ENCODE data around the gene TMEM236. TPM values are rescaled to one million over a fixed set of nuclear protein-coding genes. Genes with fewer than 3 reads are reported as not detected.

The TMEM236 gene
- total RNA-seq, 2 experiments from 2014 or later: not detected

- ChIA-PET POLR2A (interaction anchor here (0.6 to 1.3 kb wide), 6 partner anchors 10 to 371 kb away, joined by 3 to 5 read pairs (median 3); partner anchors contain the start of gene MRC1), CTCF (ENCODE audit: unreplicated experiment) (no interaction called here)
- Histone ChIP-seq H3K9me3 (ENCODE audit: low read length) (no peaks in the 10 kb centered on the region), H3K79me2 (ENCODE audit: insufficient read depth, low read depth, low read length) (no peaks in the 10 kb centered on the region), H3K27ac (ENCODE audit: low read depth, low read length, poor library complexity, severe bottlenecking) (no peak overlapping the region), H3K9me2 (ENCODE audit: insufficient read depth, low read length) (no peaks in the 10 kb centered on the region), H3K36me3 (ENCODE audit: insufficient read depth, low read length) (no peaks in the 10 kb centered on the region), H3K4me2 (ENCODE audit: low read length) (no peak overlapping the region), H3K4me3 (ENCODE audit: low read depth, low read length, poor library complexity, severe bottlenecking) (no peak overlapping the region), H4K20me1 (ENCODE audit: insufficient read depth, low read length) (no peaks in the 10 kb centered on the region), H2AFZ (ENCODE audit: low read length) (no peak overlapping the region), H3K4me1 (ENCODE audit: insufficient read depth, low read length, poor library complexity, severe bottlenecking) (no peaks in the 10 kb centered on the region)
- BruUV-seq (replicated peaks): no TSS peak
- DNase-seq (ENCODE audit: low spot score): no peak
- intact Hi-C loops (cut with micrococcal nuclease; ENCODE audit: unreplicated experiment): no loop called here
- no peak for TF ChIP-seq EZH2phosphoT487 (IDR thresholded peaks at IDR 0.05; ENCODE audit: borderline replicate concordance, low read depth, low read length)
- no peak for TF ChIP-seq CTCF (conservative IDR thresholded peaks at IDR 0.05; ENCODE audit: low read length)
Measured at GRCh38 chr10:17820943-17821342, 68.9 kb downstream of the TMEM236 start.

- H3K4me3 ChIP-seq (ENCODE audit: low read depth, low read length, poor library complexity, severe bottlenecking): no peak overlapping the region
- H3K36me3 ChIP-seq (ENCODE audit: insufficient read depth, low read length): no peaks in the 10 kb centered on the region
- TF ChIP-seq CTCF (conservative IDR thresholded peaks at IDR 0.05; ENCODE audit: low read length): no peak
- TF ChIP-seq EZH2phosphoT487 (IDR thresholded peaks at IDR 0.05; ENCODE audit: borderline replicate concordance, low read depth, low read length): no peak
- no peak overlapping the region for H3K27ac ChIP-seq (ENCODE audit: low read depth, low read length, poor library complexity, severe bottlenecking)
- DNase-seq (ENCODE audit: low spot score): no peak
- no TSS peak for BruUV-seq (replicated peaks)
- ChIA-PET CTCF (ENCODE audit: unreplicated experiment) (no interaction called here), POLR2A (interaction anchor here (0.6 to 1.3 kb wide), 6 partner anchors 11 to 492 kb away, joined by 3 to 5 read pairs (median 3); no protein-coding TSS in a partner anchor)
- H3K9me3 ChIP-seq (ENCODE audit: low read length): no peaks in the 10 kb centered on the region
- H3K79me2 ChIP-seq (ENCODE audit: insufficient read depth, low read depth, low read length): no peaks in the 10 kb centered on the region
- H3K4me2 ChIP-seq (ENCODE audit: low read length): no peak overlapping the region
- no peaks in the 10 kb centered on the region for H3K4me1 ChIP-seq (ENCODE audit: insufficient read depth, low read length, poor library complexity, severe bottlenecking)
- H4K20me1 ChIP-seq (ENCODE audit: insufficient read depth, low read length): no peaks in the 10 kb centered on the region
- no peaks in the 10 kb centered on the region for H3K9me2 ChIP-seq (ENCODE audit: insufficient read depth, low read length)
- H2AFZ ChIP-seq (ENCODE audit: low read length): no peak overlapping the region
- intact Hi-C loops (cut with micrococcal nuclease; ENCODE audit: unreplicated experiment): no loop called here
Measured at GRCh38 chr10:17821893-17822292, 69.9 kb downstream of the TMEM236 start.

- TF ChIP-seq EZH2phosphoT487 (IDR thresholded peaks at IDR 0.05; ENCODE audit: borderline replicate concordance, low read depth, low read length) (no peak), CTCF (conservative IDR thresholded peaks at IDR 0.05; ENCODE audit: low read length) (no peak)
- no TSS peak for BruUV-seq (replicated peaks)
Measured at GRCh38 chr10:17831341-17831740, 79.3 kb downstream of the TMEM236 start.

More at GRCh38 chr10:17831341-17831740, 79.3 kb downstream of the TMEM236 start:
- Histone ChIP-seq H2AFZ (ENCODE audit: low read length) (no peak overlapping the region), H3K4me3 (ENCODE audit: low read depth, low read length, poor library complexity, severe bottlenecking) (no peak overlapping the region), H3K27ac (ENCODE audit: low read depth, low read length, poor library complexity, severe bottlenecking) (no peak overlapping the region), H3K4me2 (ENCODE audit: low read length) (no peak overlapping the region), H4K20me1 (ENCODE audit: insufficient read depth, low read length) (no peaks in the 10 kb centered on the region), H3K36me3 (ENCODE audit: insufficient read depth, low read length) (no peaks in the 10 kb centered on the region), H3K9me2 (ENCODE audit: insufficient read depth, low read length) (no peaks in the 10 kb centered on the region), H3K9me3 (ENCODE audit: low read length) (no peaks in the 10 kb centered on the region), H3K4me1 (ENCODE audit: insufficient read depth, low read length, poor library complexity, severe bottlenecking) (no peaks in the 10 kb centered on the region), H3K79me2 (ENCODE audit: insufficient read depth, low read depth, low read length) (no peaks in the 10 kb centered on the region)
- ChIA-PET CTCF (ENCODE audit: unreplicated experiment) (no interaction called here), POLR2A (no interaction called here)
- intact Hi-C loops (cut with micrococcal nuclease; ENCODE audit: unreplicated experiment): no loop called here
- DNase-seq (ENCODE audit: low spot score): no peak

Data from OCI-LY7 (cell line).